ENCODE measurements around the gene SYT8. TPM values are rescaled to one million over a fixed set of nuclear protein-coding genes. Genes with fewer than 3 reads are reported as not detected.

Gene SYT8
- total and polyA plus RNA-seq, 2 of the 8 experiments (the other 6 are each of a cell fraction or from before 2014, with no cell fraction given): not detected

DNA sequence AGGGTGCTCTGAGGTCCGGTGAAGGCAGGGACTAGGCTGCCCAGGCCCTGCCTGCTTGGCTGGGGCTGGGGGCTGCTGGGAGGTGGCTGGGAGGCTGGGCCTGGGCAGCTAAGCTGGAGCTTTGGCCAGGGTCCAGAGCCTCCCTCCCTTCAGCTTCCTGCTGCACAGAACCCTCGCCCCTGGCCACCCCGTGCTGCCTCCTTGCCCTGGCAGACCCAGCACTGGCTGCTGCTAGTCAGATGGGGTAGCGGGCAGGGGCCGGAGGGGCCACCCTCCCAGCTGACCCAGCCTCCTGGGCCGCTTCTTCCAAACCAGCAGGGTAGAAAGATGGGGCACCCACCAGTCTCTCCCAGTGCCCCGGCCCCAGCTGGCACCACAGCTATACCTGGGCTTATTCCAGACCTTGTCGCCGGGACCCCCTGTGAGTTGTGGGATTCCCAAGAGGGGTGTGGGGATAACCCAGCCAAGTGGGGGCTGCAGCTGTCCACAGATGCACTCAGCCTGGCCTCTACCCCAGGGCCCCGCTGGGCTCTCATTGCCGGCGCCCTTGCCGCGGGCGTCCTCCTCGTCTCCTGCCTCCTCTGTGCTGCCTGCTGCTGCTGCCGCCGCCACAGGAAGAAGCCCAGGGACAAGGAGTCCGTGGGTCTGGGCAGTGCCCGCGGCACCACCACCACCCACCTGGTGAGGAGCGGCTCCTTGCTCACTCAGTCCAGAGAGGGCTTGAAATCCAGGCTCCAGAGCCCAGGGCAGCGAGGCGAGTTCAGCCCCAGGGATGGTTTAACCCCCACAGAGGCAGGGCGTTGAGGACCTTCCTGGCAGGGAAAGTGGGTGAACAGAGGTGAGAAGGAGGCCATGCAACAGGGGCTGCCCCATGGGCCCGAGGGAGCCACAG lies at the start of gene SYT8 (continued):
- TF ChIP-seq SIN3A (conservative IDR thresholded peaks at IDR 0.05 in 1 of 2, IDR thresholded peaks at IDR 0.05 in 1 of 2; ENCODE audit: low read depth in 1 of 2, low read length in 2 of 2) (no peak), SAP30 (IDR thresholded peaks at IDR 0.05; ENCODE audit: insufficient read depth, insufficient replicate concordance, low read length) (no peak), CHD1 (IDR thresholded peaks at IDR 0.05; ENCODE audit: low read depth, low read length) (no peak), CHD2 (IDR thresholded peaks at IDR 0.05; ENCODE audit: low read length) (no peak), NANOG (IDR thresholded peaks at IDR 0.05; ENCODE audit: insufficient read depth, low read depth, low read length, poor library complexity, severe bottlenecking) (no peak)
